HepG2 (cell line): Measurements from ENCODE around the gene SREBF1. TPM values are rescaled to one million over a fixed set of nuclear protein-coding genes. Genes with fewer than 3 reads are reported as not detected.

Source experiments
- AGO1 ChIP-seq: fragments of 200-400 bp; formaldehyde crosslinking; IDR thresholded peaks from 2 replicates; pipeline ENCODE4 v1.6.1; 2017; ENCODE audit warnings: mild to moderate bottlenecking, low read depth, low read length, moderate library complexity; ENCODE audit not compliant: poor library complexity, severe bottlenecking
- CHCHD3 ChIP-seq: sonication (generic); formaldehyde crosslinking; IDR thresholded peaks from 2 replicates; pipeline ENCODE4 v1.8.0; 2022; ENCODE audit warnings: mild to moderate bottlenecking, missing genetic modification reagents, moderate library complexity
- KAT2B ChIP-seq: fragments of 150-350 bp; IDR thresholded peaks from 2 replicates; pipeline ENCODE4 v1.6.1; 2014; ENCODE audit warnings: low read depth, low read length, borderline replicate concordance
- NFRKB ChIP-seq: fragments of 450-650 bp; IDR thresholded peaks from 2 replicates; pipeline ENCODE4 v1.6.1; 2017
- NONO ChIP-seq, 2 experiments: fragments of 450-650 bp in 1 of 2; sonication (generic) in 1 of 2; formaldehyde crosslinking in 1 of 2; IDR thresholded peaks in 1 of 2; conservative IDR thresholded peaks in 1 of 2; 2 replicates each; pipeline versions ENCODE4 v1.6.1 to v1.8.0; 2017 to 2022; ENCODE audit warnings: mild to moderate bottlenecking in 1 of 2, missing genetic modification reagents in 1 of 2, moderate library complexity in 1 of 2
- PHF5A ChIP-seq: IDR thresholded peaks from one replicate; pipeline ENCODE4 v1.6.1; 2018; ENCODE audit warnings: low read depth, missing genetic modification reagents; ENCODE audit not compliant: unreplicated experiment
- REST ChIP-seq, 2 experiments: IDR thresholded peaks; 2 replicates each; pipeline ENCODE4 v1.6.1; 2011 to 2012; ENCODE audit warnings: low read length in 2 of 2, borderline replicate concordance in 1 of 2, low read depth in 1 of 2, mild to moderate bottlenecking in 1 of 2, moderate library complexity in 1 of 2
- SMAD9 ChIP-seq: sonication (generic); formaldehyde crosslinking; IDR thresholded peaks from 2 replicates; pipeline ENCODE4 v1.5.1; 2020; ENCODE audit warnings: mild to moderate bottlenecking, missing genetic modification reagents
- SP140L ChIP-seq: sonication (generic); formaldehyde crosslinking; IDR thresholded peaks from 2 replicates; pipeline ENCODE4 v1.4.0; 2020; ENCODE audit warnings: missing genetic modification reagents, borderline replicate concordance
- TSC22D2 ChIP-seq: sonication (generic); formaldehyde crosslinking; IDR thresholded peaks from 2 replicates; pipeline ENCODE4 v1.5.1; 2020; ENCODE audit warnings: missing genetic modification reagents, mild to moderate bottlenecking, borderline replicate concordance
- YEATS4 ChIP-seq: sonication (generic); formaldehyde crosslinking; IDR thresholded peaks from 2 replicates; pipeline ENCODE4 v1.4.0; 2020; ENCODE audit warnings: missing genetic modification reagents, borderline replicate concordance
- ZNF232 ChIP-seq: sonication (generic); formaldehyde crosslinking; IDR thresholded peaks from 2 replicates; pipeline ENCODE4 v1.4.0; 2020; ENCODE audit warnings: missing genetic modification reagents, borderline replicate concordance
- ZNF430 ChIP-seq: sonication (generic); formaldehyde crosslinking; IDR thresholded peaks from 2 replicates; pipeline ENCODE4 v1.9.0; 2021; ENCODE audit warnings: mild to moderate bottlenecking, missing genetic modification reagents
- ZNF496 ChIP-seq: sonication (generic); formaldehyde crosslinking; IDR thresholded peaks from 2 replicates; pipeline ENCODE4 v1.8.1; 2023; ENCODE audit warnings: mild to moderate bottlenecking, moderate library complexity, missing genetic modification reagents; ENCODE audit not compliant: insufficient replicate concordance
- ZNF574 ChIP-seq: sonication (generic); formaldehyde crosslinking; IDR thresholded peaks from 2 replicates; pipeline ENCODE4 v1.4.0; 2020; ENCODE audit warnings: missing genetic modification reagents
- ZNF607 ChIP-seq: sonication (generic); formaldehyde crosslinking; IDR thresholded peaks from 2 replicates; pipeline ENCODE4 v1.5.1; 2020; ENCODE audit warnings: missing genetic modification reagents, mild to moderate bottlenecking, borderline replicate concordance
- ZNF720 ChIP-seq: sonication (generic); formaldehyde crosslinking; IDR thresholded peaks from 2 replicates; pipeline ENCODE4 v1.4.0; 2020; ENCODE audit warnings: missing genetic modification reagents
- polyA plus RNA-seq, 8 experiments: library from polyadenylated mRNA; depleted of rRNA in 3 of 8; stranded (reverse) in 7 of 8; unstranded in 1 of 8; fragments of >200 nt; fragmentation: Illumina TruSeq in 4 of 8; extraction: Trizol in 4 of 8; gene quantifications; 2 replicates each; pipeline versions ENCODE4 v1.2.1 to v1.2.3, GENCODE V29; 2011 to 2016; ENCODE audit warnings: low read depth in 4 of 8, missing spikeins in 1 of 8, mixed read lengths in 1 of 8; ENCODE audit not compliant: insufficient read depth in 1 of 8
- total RNA-seq, 5 experiments: library from RNA; depleted of rRNA; stranded (reverse); fragments of >200 nt; fragmentation: Illumina TruSeq; extraction: Trizol; gene quantifications; 2 replicates each; pipeline ENCODE4 v1.2.3, GENCODE V29; 2016; ENCODE audit warnings: low read depth in 1 of 5
- TF ChIP-seq, protein P1 (sequence below): sonication (generic); formaldehyde crosslinking; IDR thresholded peaks from 2 replicates; pipeline ENCODE4 v1.4.0; 2020; ENCODE audit warnings: missing genetic modification reagents
- TF ChIP-seq, protein P2 (sequence below): sonication (generic); formaldehyde crosslinking; IDR thresholded peaks from 2 replicates; pipeline ENCODE4 v1.5.0; 2020; ENCODE audit warnings: mild to moderate bottlenecking, missing genetic modification reagents

Gene SREBF1
- total and polyA plus RNA-seq, 2 of the 13 experiments (the other 11 are each of a cell fraction or from before 2014, with no cell fraction given): 34.3 to 38.0 TPM

GRCh38 chr17:17783116-17783824 is 53.5 kb downstream of the SREBF1 start (continued):
- TF ChIP-seq REST (IDR thresholded peaks at IDR 0.05; ENCODE audit: borderline replicate concordance in 1 of 2, low read depth in 1 of 2, low read length in 2 of 2) (no peak), CHCHD3 (CRISPR knock-in tag) (no peak), ZNF607 (CRISPR knock-in tag) (no peak), NONO (IDR thresholded peaks at IDR 0.05) (no peak), NONO (CRISPR knock-in tag; conservative IDR thresholded peaks at IDR 0.05) (no peak), PHF5A (CRISPR knock-in tag) (no peak), ZNF720 (no peak), TSC22D2 (no peak), ZNF496 (CRISPR knock-in tag) (no peak), SMAD9 (CRISPR knock-in tag) (no peak), ZNF430 (CRISPR knock-in tag) (no peak), AGO1 (no peak), ZNF232 (CRISPR knock-in tag) (no peak), SP140L (CRISPR knock-in tag) (no peak), YEATS4 (peak; percentile 33; the same call in 1 of the 2 replicates), KAT2B (no peak), ZNF574 (CRISPR knock-in tag) (peak; percentile 36; the same call in 1 of the 2 replicates), NFRKB (no peak)
- TF ChIP-seq, protein P1, sequence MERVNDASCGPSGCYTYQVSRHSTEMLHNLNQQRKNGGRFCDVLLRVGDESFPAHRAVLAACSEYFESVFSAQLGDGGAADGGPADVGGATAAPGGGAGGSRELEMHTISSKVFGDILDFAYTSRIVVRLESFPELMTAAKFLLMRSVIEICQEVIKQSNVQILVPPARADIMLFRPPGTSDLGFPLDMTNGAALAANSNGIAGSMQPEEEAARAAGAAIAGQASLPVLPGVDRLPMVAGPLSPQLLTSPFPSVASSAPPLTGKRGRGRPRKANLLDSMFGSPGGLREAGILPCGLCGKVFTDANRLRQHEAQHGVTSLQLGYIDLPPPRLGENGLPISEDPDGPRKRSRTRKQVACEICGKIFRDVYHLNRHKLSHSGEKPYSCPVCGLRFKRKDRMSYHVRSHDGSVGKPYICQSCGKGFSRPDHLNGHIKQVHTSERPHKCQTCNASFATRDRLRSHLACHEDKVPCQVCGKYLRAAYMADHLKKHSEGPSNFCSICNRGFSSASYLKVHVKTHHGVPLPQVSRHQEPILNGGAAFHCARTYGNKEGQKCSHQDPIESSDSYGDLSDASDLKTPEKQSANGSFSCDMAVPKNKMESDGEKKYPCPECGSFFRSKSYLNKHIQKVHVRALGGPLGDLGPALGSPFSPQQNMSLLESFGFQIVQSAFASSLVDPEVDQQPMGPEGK (CRISPR knock-in tag): peak; percentile 61
- TF ChIP-seq, protein P2, sequence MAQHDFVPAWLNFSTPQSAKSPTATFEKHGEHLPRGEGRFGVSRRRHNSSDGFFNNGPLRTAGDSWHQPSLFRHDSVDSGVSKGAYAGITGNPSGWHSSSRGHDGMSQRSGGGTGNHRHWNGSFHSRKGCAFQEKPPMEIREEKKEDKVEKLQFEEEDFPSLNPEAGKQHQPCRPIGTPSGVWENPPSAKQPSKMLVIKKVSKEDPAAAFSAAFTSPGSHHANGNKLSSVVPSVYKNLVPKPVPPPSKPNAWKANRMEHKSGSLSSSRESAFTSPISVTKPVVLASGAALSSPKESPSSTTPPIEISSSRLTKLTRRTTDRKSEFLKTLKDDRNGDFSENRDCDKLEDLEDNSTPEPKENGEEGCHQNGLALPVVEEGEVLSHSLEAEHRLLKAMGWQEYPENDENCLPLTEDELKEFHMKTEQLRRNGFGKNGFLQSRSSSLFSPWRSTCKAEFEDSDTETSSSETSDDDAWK (CRISPR knock-in tag): no peak
